ENCODE results near the gene SMIM43. TPM values are rescaled to one million over a fixed set of nuclear protein-coding genes. Genes with fewer than 3 reads are reported as not detected.

SMIM43 gene
- polyA plus RNA-seq, 1 donor (not counting 4 experiments of a cell fraction or from before 2014, with no cell fraction given), result 0.03 TPM

DNA sequence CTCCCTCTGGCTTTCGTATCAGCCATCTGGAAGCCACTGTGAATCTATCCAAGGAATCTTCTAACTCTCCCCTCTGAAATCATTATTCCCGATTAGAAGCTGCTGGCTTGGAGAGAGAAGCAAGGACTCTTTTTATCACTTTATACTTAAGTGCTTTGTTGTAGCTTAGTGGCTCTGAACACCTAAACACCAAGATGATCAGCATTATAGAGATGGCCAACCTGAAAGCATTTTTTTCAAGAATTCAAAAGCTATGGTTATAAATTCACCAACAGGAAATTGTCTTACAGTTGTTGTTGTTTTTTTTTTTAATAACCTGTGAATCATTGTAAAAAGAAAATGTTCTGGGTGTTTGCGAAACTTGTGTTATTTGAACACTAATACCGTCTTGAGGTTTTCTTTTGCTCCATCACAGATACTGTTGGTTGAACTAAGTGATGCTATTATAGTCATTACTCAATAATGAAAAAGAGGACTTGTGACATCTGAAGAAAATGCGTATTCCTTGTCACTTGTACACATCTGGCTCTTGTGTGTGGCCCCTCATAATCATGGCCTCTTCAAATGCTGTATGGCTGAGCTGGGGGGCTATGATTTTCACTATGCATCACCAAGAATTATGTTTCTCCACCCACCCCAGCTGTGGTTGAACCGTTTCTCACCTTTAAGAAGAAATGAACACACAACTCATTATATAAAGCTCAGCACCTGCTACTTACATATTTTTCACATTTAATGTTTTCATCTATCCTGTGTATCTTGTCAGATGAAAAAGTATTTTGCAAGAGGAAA is 11.8 kb upstream of the SMIM43 start:
- H3K27me3 ChIP-seq (ENCODE audit: control insufficient read depth, extremely low read depth, insufficient read depth, low read length), result no peaks in the 10 kb centered on the region
- no peak overlapping the region for H3K27ac ChIP-seq (ENCODE audit: control insufficient read depth, insufficient read depth, low read length)
- H3K79me2 ChIP-seq (ENCODE audit: control insufficient read depth, insufficient read depth, low read length), result no peaks in the 10 kb centered on the region
- no peaks in the 10 kb centered on the region for H4K20me1 ChIP-seq (ENCODE audit: control insufficient read depth, extremely low read depth, insufficient read depth, low read length)
- H3K4me2 ChIP-seq (ENCODE audit: control insufficient read depth, extremely low read depth, insufficient read depth, low read depth, low read length), result no peak overlapping the region
- H3K4me1 ChIP-seq (ENCODE audit: control insufficient read depth, extremely low read depth, insufficient read depth, low read length), result no peaks in the 10 kb centered on the region
- DNase-seq (ENCODE audit: low read depth, low spot score), result no peak
- dilution Hi-C loops (cut with MboI; ENCODE audit: extremely low pct_ligation_motif_present, low sequenced_read_pairs), result no loop called here
- no peak for FAIRE-seq
- TF ChIP-seq EZH2 (IDR thresholded peaks at IDR 0.05; ENCODE audit: low read length) (no peak), CTCF (optimal IDR thresholded peaks at IDR 0.05 in 1 of 3, IDR thresholded peaks at IDR 0.05 in 1 of 3, conservative IDR thresholded peaks at IDR 0.05 in 1 of 3; ENCODE audit: extremely low read depth in 1 of 3, insufficient read depth in 2 of 3, low read length in 3 of 3) (no peak)
- H3K4me3 ChIP-seq (ENCODE audit: control insufficient read depth in 2 of 3, extremely low read depth in 1 of 3, insufficient read depth in 2 of 3, low read depth in 1 of 3, low read length in 3 of 3), result no peak overlapping the region
- H3K36me3 ChIP-seq (ENCODE audit: control insufficient read depth in 2 of 2, extremely low read depth in 1 of 2, insufficient read depth in 2 of 2, low read length in 2 of 2), result no peaks in the 10 kb centered on the region
- H3K9me3 ChIP-seq (ENCODE audit: control insufficient read depth, low read depth, low read length), result no peaks in the 10 kb centered on the region
- no peaks in the 10 kb centered on the region for H3K9me1 ChIP-seq (ENCODE audit: control insufficient read depth, extremely low read depth, insufficient read depth, low read length)
- H2AFZ ChIP-seq (ENCODE audit: control insufficient read depth, low read length), result no peak overlapping the region
- H3K9ac ChIP-seq (ENCODE audit: control insufficient read depth, extremely low read depth, insufficient read depth, low read length), result no peak overlapping the region

GRCh38 chr4:121773883-121774282 is 8.9 kb upstream of the SMIM43 start:
- dilution Hi-C loops (cut with MboI; ENCODE audit: extremely low pct_ligation_motif_present, low sequenced_read_pairs), result no loop called here
- H3K4me1 ChIP-seq (ENCODE audit: control insufficient read depth, extremely low read depth, insufficient read depth, low read length), result no peaks in the 10 kb centered on the region
- no peak overlapping the region for H3K9ac ChIP-seq (ENCODE audit: control insufficient read depth, extremely low read depth, insufficient read depth, low read length)
- H3K9me3 ChIP-seq (ENCODE audit: control insufficient read depth, low read depth, low read length), result no peaks in the 10 kb centered on the region
- no peak for TF ChIP-seq CTCF (optimal IDR thresholded peaks at IDR 0.05 in 1 of 3, IDR thresholded peaks at IDR 0.05 in 1 of 3, conservative IDR thresholded peaks at IDR 0.05 in 1 of 3; ENCODE audit: extremely low read depth in 1 of 3, insufficient read depth in 2 of 3, low read length in 3 of 3)
- no peak for TF ChIP-seq EZH2 (IDR thresholded peaks at IDR 0.05; ENCODE audit: low read length)
- H3K4me3 ChIP-seq (ENCODE audit: control insufficient read depth in 2 of 3, extremely low read depth in 1 of 3, insufficient read depth in 2 of 3, low read depth in 1 of 3, low read length in 3 of 3), result no peak overlapping the region
- no peaks in the 10 kb centered on the region for H3K36me3 ChIP-seq (ENCODE audit: control insufficient read depth in 2 of 2, extremely low read depth in 1 of 2, insufficient read depth in 2 of 2, low read length in 2 of 2)
- FAIRE-seq, result no peak
- H2AFZ ChIP-seq (ENCODE audit: control insufficient read depth, low read length), result no peak overlapping the region
- no peaks in the 10 kb centered on the region for H3K9me1 ChIP-seq (ENCODE audit: control insufficient read depth, extremely low read depth, insufficient read depth, low read length)
- peaks cover 3% of the 10 kb centered on the region for H3K27me3 ChIP-seq (ENCODE audit: control insufficient read depth, extremely low read depth, insufficient read depth, low read length)
- DNase-seq (ENCODE audit: low read depth, low spot score), result no peak
- H4K20me1 ChIP-seq (ENCODE audit: control insufficient read depth, extremely low read depth, insufficient read depth, low read length), result no peaks in the 10 kb centered on the region
- no peaks in the 10 kb centered on the region for H3K79me2 ChIP-seq (ENCODE audit: control insufficient read depth, insufficient read depth, low read length)
- H3K27ac ChIP-seq (ENCODE audit: control insufficient read depth, insufficient read depth, low read length), result no peak overlapping the region
- H3K4me2 ChIP-seq (ENCODE audit: control insufficient read depth, extremely low read depth, insufficient read depth, low read depth, low read length), result no peak overlapping the region

Measured in keratinocyte (primary cell).